ENCODE measurements around the gene TUB. TPM values are rescaled to one million over a fixed set of nuclear protein-coding genes. Genes with fewer than 3 reads are reported as not detected.
A peak's percentile ranks its signal among the peaks of the same experiment; 100 is the strongest.

TUB gene
- total and polyA plus RNA-seq, 2 of the 8 experiments (the other 6 are each of a cell fraction or from before 2014, with no cell fraction given) = 15.3 to 31.3 TPM

DNA sequence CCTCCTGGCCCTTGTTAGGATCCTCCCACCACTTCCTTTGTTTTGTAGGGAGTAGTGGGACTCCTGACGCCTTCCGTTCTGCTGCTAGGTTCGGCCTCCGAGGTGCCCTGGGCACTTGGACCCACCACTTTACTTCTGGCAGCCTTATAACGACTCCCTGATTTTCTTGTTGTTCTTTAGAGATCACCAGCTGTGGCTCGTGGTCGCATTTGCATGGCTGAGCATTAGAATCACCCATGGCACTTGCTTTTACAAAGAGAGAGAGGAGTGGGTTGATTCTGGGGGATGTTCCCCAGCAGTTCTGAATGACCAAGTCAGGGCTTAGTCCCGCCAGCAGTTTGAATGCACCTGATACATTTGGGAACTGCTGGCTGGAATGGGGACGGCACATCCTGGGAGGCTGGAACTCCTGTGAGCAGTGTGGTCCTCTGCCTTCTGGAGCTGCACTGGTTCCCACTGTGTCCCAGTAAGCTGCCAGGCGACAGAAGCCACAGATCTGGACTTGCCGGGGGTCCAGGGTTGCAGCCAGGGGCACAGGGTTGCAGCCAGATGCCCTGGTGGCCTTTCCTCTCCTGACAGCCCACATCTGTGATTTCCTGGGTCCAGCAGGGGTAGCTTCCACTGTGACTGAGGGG is 4.1 kb downstream of the TUB start:
- Histone ChIP-seq H3K9ac (replicated peaks in 1 of 4; ENCODE audit: extremely low read depth in 1 of 4, low read depth in 3 of 4, low read length in 3 of 4) (no peak overlapping the region), H3K4ac (replicated peaks; ENCODE audit: insufficient read length, low read depth, low read length) (no peak overlapping the region), H2AFZ (ENCODE audit: low read length) (no peak overlapping the region), H2BK120ac (replicated peaks; ENCODE audit: low read depth, low read length) (no peak overlapping the region), H3K18ac (ENCODE audit: extremely low read depth, low read length) (0 out of 2 replicates have a peak overlapping the region, but pooled peaks have one; percentile 25), H3K36me3 (ENCODE audit: control insufficient read depth in 2 of 4, insufficient read depth in 4 of 4, low read length in 3 of 4) (no peaks in the 10 kb centered on the region), H2AK5ac (ENCODE audit: low read depth, low read length) (peak overlapping the region; percentile 32; the same call in 1 of the 2 replicates), H3K23me2 (ENCODE audit: low read depth, low read length) (peaks cover 10% of the 10 kb centered on the region; the same call in 1 of the 2 replicates), H4K91ac (replicated peaks; ENCODE audit: insufficient read length, low read length) (no peak overlapping the region), H3K23ac (ENCODE audit: insufficient read length) (no peak overlapping the region), H3K4me3 (ENCODE audit: extremely low read depth in 1 of 4, insufficient read depth in 2 of 4, low read depth in 3 of 4, low read length in 4 of 4) (no peak overlapping the region), H3K79me2 (ENCODE audit: control insufficient read depth in 1 of 2, insufficient read depth in 2 of 2, low read length in 2 of 2) (peaks cover 0 to 27% of the 10 kb centered on the region in 2 experiments; a peak in 2 of 4 replicates), H4K8ac (ENCODE audit: extremely low read depth, insufficient read depth, low read length) (no peak overlapping the region), H2BK12ac (ENCODE audit: low read depth, low read length) (no peak overlapping the region; the same call in 1 of the 2 replicates), H2BK20ac (ENCODE audit: low read length) (no peak overlapping the region), H4K20me1 (replicated peaks in 1 of 2; ENCODE audit: control insufficient read depth in 1 of 2, insufficient read depth in 2 of 2, low read length in 2 of 2) (peaks cover 4 to 38% of the 10 kb centered on the region in 2 experiments), H3K27ac (ENCODE audit: low read depth, low read length) (no peak overlapping the region), H4K5ac (ENCODE audit: insufficient read length, low read depth, low read length) (no peak overlapping the region), H2BK15ac (ENCODE audit: low read length) (no peak overlapping the region), H3K14ac (ENCODE audit: insufficient read length) (no peak overlapping the region), H3K56ac (replicated peaks; ENCODE audit: insufficient read length, low read depth, low read length) (no peak overlapping the region), H3K4me2 (ENCODE audit: insufficient read depth in 1 of 2, low read depth in 2 of 2, low read length in 2 of 2) (no peak overlapping the region), H2BK5ac (ENCODE audit: low read depth, low read length) (no peak overlapping the region), H3K4me1 (replicated peaks in 1 of 4; ENCODE audit: control insufficient read depth in 3 of 4, insufficient read depth in 4 of 4, low read length in 3 of 4) (peaks cover 14 to 54% (median 34%) of the 10 kb centered on the region in 4 experiments), H3K9me3 (ENCODE audit: insufficient read depth in 2 of 2, low read depth in 1 of 2, low read length in 1 of 2) (no peaks in the 10 kb centered on the region), H3K79me1 (ENCODE audit: low read depth, low read length) (peaks cover 26% of the 10 kb centered on the region), H3K27me3 (replicated peaks in 1 of 4; ENCODE audit: control insufficient read depth in 3 of 4, extremely low read depth in 1 of 4, insufficient read depth in 3 of 4, low read length in 3 of 4) (peaks cover 0 to 15% (median 8%) of the 10 kb centered on the region in 4 experiments; a peak in 5 of 7 replicates)
- CTCF ChIA-PET (ENCODE audit: partially characterized antibody) = interaction anchor here (0.7 to 30.2 kb wide), 10 partner anchors 9 to 192 kb away, joined by 3 to 1283 read pairs (median 102); no protein-coding TSS in a partner anchor
- 71% methylated on average over 11 of the region's 11 CpGs; no CpG with 5 or more reads in 1 of the 2 experiments for WGBS, 2 experiments (ENCODE audit: extremely low coverage in 1 of 2, insufficient coverage in 1 of 2, insufficient read length in 1 of 2, insufficient replicate concordance in 2 of 2, low coverage in 1 of 2, low lambda C conversion rate in 2 of 2, missing lambda C conversion rate in 1 of 2)
- POLR2A ChIA-PET (ENCODE audit: partially characterized antibody) = interaction anchor here (0.8 to 0.9 kb wide), 2 partner anchors 50 to 87 kb away, joined by 3 read pairs; no protein-coding TSS in a partner anchor
- FAIRE-seq (no peak), DNase-seq (ENCODE audit: low read depth in 1 of 2, low spot score in 2 of 2) (no peak)
- TF ChIP-seq POLR2AphosphoS5 (IDR thresholded peaks at IDR 0.05; ENCODE audit: low read depth, low read length) (no peak), JUND (IDR thresholded peaks at IDR 0.05; ENCODE audit: low read length) (no peak), RBBP5 (IDR thresholded peaks at IDR 0.05; ENCODE audit: borderline replicate concordance, low read depth, low read length) (no peak), CREB1 (IDR thresholded peaks at IDR 0.05) (no peak), HDAC6 (IDR thresholded peaks at IDR 0.05; ENCODE audit: low read depth, low read length) (no peak), EZH2 (IDR thresholded peaks at IDR 0.05; ENCODE audit: low read depth, low read length, severe bottlenecking) (no peak), ASH2L (IDR thresholded peaks at IDR 0.05; ENCODE audit: low read length) (no peak), SIRT6 (IDR thresholded peaks at IDR 0.05; ENCODE audit: low read length) (no peak), TAF1 (IDR thresholded peaks at IDR 0.05; ENCODE audit: low read depth, low read length) (no peak), KDM4A (IDR thresholded peaks at IDR 0.05; ENCODE audit: low read depth, low read length, severe bottlenecking) (no peak), CHD1 (IDR thresholded peaks at IDR 0.05; ENCODE audit: low read depth, low read length) (no peak), GABPA (IDR thresholded peaks at IDR 0.05; ENCODE audit: borderline replicate concordance, insufficient read depth, low read length) (no peak), PHF8 (conservative IDR thresholded peaks at IDR 0.05; ENCODE audit: low read depth, low read length) (no peak), CBX5 (IDR thresholded peaks at IDR 0.05; ENCODE audit: low read depth, low read length) (no peak)
